ENCODE data around the gene UVRAG. TPM values are rescaled to one million over a fixed set of nuclear protein-coding genes. Genes with fewer than 3 reads are reported as not detected.

UVRAG gene
- total and polyA plus RNA-seq, 12 donors = 5.0 to 18.3 (median 13.4) TPM

DNA sequence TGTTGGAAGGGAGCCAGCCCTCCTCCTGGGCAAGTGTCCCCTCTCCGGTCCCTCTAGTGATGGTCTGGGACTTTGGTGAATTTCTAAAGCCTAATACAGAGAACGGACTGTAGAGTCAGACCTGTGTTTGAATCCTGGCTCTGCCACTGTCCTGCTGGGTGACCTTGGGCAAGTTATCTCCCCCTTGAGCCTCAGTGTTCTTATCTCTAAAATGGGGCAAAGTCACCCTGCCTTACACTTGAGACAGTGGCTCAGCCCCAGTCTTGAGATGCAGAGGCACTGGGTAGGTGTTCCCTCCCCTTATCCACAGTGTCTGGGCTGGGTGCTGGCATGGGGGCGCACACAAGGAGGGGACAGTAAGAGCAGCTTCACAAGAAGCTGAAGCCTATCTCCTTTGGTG is 25.5 kb upstream of the UVRAG start:
- ATAC-seq (no peak), DNase-seq (no peak)
- H3K27me3 ChIP-seq = no peaks in the 10 kb centered on the region
- peaks cover 0 to 25% (median 11%) of the 10 kb centered on the region in 9 donors for H3K4me1 ChIP-seq
- no peak overlapping the region for H3K27ac ChIP-seq
- H3K4me3 ChIP-seq = no peak overlapping the region
- TF ChIP-seq CTCF (IDR thresholded peaks at IDR 0.05) = no peak
- peaks cover 0 to 9% (median 0%) of the 10 kb centered on the region in 9 donors for H3K36me3 ChIP-seq
- intact Hi-C loops (cut with DNase I) = no loop called here
- no peaks in the 10 kb centered on the region for H3K9me3 ChIP-seq
- WGBS, 2 donors = 84 to 89% methylated on average over 3 of the region's 3 CpGs

GRCh38 chr11:75790986-75791385 is 24.0 kb upstream of the UVRAG start:
- no peak overlapping the region for H3K27ac ChIP-seq
- H3K4me1 ChIP-seq = peaks cover 0 to 28% (median 11%) of the 10 kb centered on the region in 9 donors
- intact Hi-C loops (cut with DNase I) = loop anchor here in 3 of 10 donors (10.0 kb wide), 3 partner anchors 374 to 534 kb away; no protein-coding TSS in a partner anchor
- H3K36me3 ChIP-seq = no peaks in the 10 kb centered on the region
- no peak for TF ChIP-seq CTCF (IDR thresholded peaks at IDR 0.05)
- no peaks in the 10 kb centered on the region for H3K27me3 ChIP-seq
- H3K4me3 ChIP-seq = no peak overlapping the region
- WGBS, 2 donors = 81 to 89% methylated on average over 2 of the region's 2 CpGs
- DNase-seq (no peak), ATAC-seq (no peak)
- H3K9me3 ChIP-seq = no peaks in the 10 kb centered on the region

- DNase-seq = no peak
- peak overlapping the region in 5 of 10 donors; percentile 53 to 74 (median 63) for H3K27ac ChIP-seq
- intact Hi-C loops (cut with DNase I) = loop anchor here in 3 of 10 donors (10.0 kb wide), 3 partner anchors 373 to 533 kb away; no protein-coding TSS in a partner anchor
Observed at GRCh38 chr11:75792127-75792731, 22.8 kb upstream of the UVRAG start.

More at GRCh38 chr11:75792127-75792731, 22.8 kb upstream of the UVRAG start:
- peak in 1 of 8 donors; percentile 3 for ATAC-seq
- H3K4me1 ChIP-seq = peaks cover 0 to 28% (median 11%) of the 10 kb centered on the region in 9 donors
- no peaks in the 10 kb centered on the region for H3K36me3 ChIP-seq
- 85 to 92% methylated on average over 6 of the region's 6 CpGs for WGBS, 2 donors
- no peaks in the 10 kb centered on the region for H3K9me3 ChIP-seq
- H3K27me3 ChIP-seq = no peaks in the 10 kb centered on the region
- H3K4me3 ChIP-seq = no peak overlapping the region
- no peak for TF ChIP-seq CTCF (IDR thresholded peaks at IDR 0.05)
